ENCODE measurements around the gene CDC37. TPM values are rescaled to one million over a fixed set of nuclear protein-coding genes. Genes with fewer than 3 reads are reported as not detected.
"Not testable (repeated sequence)": the region's sequence is repeated elsewhere in the genome, so short reads cannot be mapped to it uniquely, and the experiment has no call there.

The CDC37 gene
- total and polyA plus RNA-seq, 7 donors = 165 to 268 (median 182) TPM

DNA sequence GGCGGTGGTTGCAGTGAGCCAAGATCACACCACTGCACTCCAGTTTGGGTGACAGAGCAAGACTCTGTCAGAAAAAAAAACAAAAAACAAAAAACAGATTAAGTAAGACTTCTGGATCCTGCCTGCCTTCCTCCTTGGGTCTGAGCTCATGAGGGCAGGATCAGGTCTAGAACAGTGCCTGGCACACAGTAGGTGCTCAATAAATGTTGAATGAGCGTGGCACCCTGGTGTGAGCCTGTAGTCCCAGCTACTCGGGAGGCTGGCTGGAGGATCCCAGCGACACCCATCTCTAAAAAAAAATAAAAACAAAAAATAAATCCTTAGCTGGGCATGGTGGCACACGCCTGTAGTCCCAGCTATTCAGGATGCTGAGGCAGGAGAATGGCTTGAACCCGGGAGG, 2.8 kb upstream of the CDC37 start:
- 71 to 77% (median 73%) methylated on average over 6 of the region's 6 CpGs for WGBS, 3 donors

DNA sequence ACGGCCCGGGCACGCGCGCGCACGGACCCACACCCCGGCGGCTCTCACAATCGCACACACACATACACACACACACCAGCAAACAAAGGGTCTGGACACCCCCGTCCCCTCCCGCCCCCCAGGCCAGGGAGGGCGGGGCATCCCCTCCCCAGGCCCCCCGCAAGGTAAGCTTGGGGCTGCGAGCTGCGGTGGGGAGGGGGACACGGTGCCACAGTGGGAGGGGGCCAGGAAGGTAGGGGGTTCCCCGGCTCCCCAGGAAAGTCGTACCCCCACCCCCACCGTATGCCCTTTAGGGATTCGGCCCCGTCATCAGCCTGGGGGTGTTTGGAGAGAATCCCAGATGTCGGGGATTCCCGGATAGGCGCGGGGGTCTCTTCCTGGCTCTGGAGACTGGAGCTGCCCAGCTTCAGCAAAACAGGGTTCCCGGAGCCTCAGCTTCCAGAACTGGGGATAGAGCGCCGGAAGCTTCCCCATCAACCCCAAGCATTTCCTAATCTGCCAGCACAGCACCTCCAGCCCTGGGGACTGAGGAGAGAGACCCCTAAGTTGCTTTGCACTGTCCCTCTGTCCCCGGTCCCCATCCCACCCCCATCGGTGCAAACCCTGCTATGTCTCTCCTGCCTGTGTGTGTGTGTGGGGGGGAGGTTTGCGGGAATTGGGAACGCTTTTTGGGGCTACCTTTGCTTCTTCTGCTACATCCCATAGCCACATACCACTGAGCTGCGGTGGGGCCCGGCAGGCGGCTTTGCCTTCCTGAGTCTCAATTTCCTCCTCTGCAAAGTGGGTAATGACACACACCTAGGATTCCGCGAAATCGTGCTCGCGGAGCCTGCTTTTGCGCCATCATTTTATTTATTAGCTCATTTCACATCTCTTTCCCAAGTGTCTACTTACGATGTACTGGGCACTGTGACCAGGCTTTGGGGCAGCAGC, 1.8 kb upstream of the CDC37 start:
- DNase-seq = no peak
- H3K4me3 ChIP-seq = peak overlapping the region; percentile 84
- TF ChIP-seq, protein P1, sequence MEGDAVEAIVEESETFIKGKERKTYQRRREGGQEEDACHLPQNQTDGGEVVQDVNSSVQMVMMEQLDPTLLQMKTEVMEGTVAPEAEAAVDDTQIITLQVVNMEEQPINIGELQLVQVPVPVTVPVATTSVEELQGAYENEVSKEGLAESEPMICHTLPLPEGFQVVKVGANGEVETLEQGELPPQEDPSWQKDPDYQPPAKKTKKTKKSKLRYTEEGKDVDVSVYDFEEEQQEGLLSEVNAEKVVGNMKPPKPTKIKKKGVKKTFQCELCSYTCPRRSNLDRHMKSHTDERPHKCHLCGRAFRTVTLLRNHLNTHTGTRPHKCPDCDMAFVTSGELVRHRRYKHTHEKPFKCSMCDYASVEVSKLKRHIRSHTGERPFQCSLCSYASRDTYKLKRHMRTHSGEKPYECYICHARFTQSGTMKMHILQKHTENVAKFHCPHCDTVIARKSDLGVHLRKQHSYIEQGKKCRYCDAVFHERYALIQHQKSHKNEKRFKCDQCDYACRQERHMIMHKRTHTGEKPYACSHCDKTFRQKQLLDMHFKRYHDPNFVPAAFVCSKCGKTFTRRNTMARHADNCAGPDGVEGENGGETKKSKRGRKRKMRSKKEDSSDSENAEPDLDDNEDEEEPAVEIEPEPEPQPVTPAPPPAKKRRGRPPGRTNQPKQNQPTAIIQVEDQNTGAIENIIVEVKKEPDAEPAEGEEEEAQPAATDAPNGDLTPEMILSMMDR (IDR thresholded peaks at IDR 0.05) = no peak
- peaks cover 30% of the 10 kb centered on the region for H3K4me1 ChIP-seq
- ATAC-seq = no peak
- intact Hi-C loops (cut with DNase I) = loop anchor here (1.0 to 10.0 kb wide), 6 partner anchors 19 to 250 kb away; partner anchors contain the start of genes CDKN2D (in 1 of the 2), ILF3 (in 1 of the 2) and KRI1 (in 1 of the 2)
- no peaks in the 10 kb centered on the region for H3K36me3 ChIP-seq (ENCODE audit: insufficient read depth in 1 of 2, low read depth in 1 of 2)
- H3K9me3 ChIP-seq = no peaks in the 10 kb centered on the region
- peaks cover 0 to 22% (median 3%) of the 10 kb centered on the region in 3 donors for H3K27me3 ChIP-seq (ENCODE audit: insufficient read depth in 3 of 3, low read length in 2 of 3)
- no peak overlapping the region for H3K27ac ChIP-seq
- 5 to 7% (median 6%) methylated on average over 29 to 43 of the region's 43 CpGs for WGBS, 3 donors

More for the DNA sequence above, 2.8 kb upstream of the CDC37 start:
- H3K9me3 ChIP-seq = no peaks in the 10 kb centered on the region
- H3K4me1 ChIP-seq = peaks cover 19% of the 10 kb centered on the region
- no peaks in the 10 kb centered on the region for H3K36me3 ChIP-seq (ENCODE audit: insufficient read depth in 1 of 2, low read depth in 1 of 2)
- H3K27me3 ChIP-seq (ENCODE audit: insufficient read depth in 3 of 3, low read length in 2 of 3) = peaks cover 0 to 22% (median 3%) of the 10 kb centered on the region in 3 donors
- ATAC-seq (no peak), DNase-seq (no peak)
- TF ChIP-seq, protein P1 (IDR thresholded peaks at IDR 0.05) = no peak
- no peak overlapping the region for H3K4me3 ChIP-seq
- H3K27ac ChIP-seq = no peak overlapping the region
- intact Hi-C loops (cut with DNase I) = loop anchor here (10.0 kb wide), 2 partner anchors 169 to 249 kb away; partner anchors contain the start of gene ILF3 (in 1 of the 2)

DNA sequence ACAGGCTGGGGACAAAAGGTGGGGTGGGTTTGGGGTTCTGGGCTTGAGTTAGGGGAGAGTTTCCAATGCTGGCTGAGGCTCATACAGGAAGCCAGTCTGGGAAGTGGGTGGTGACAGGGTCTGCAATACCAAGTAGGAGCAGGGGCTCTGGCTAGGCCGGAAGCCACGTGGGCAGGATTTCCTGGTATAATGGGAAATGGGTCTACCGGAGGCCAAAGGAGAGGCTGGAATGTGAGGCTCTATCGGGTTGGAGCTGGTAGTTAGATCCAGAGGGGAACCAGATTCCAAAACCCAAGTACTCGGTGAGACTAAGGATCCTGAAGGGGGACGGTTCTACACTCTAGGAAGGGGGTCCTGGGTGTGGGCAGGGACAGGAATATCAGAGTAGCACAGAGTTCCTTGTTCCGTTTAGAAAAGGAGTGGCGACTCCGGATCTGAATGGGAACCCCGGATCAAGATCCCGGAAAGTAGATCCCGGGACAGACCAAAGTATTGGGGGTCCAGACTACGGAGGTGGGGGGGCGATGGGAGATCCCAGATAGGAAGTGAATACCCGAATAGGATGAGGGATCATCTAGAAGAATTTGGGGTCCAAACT, 802 bp downstream of the CDC37 start:
- intact Hi-C loops (cut with DNase I) = loop anchor here (5.0 to 10.0 kb wide), 4 partner anchors 75 to 252 kb away; partner anchors contain the start of genes CDKN2D (in 1 of the 2), ILF3 (in 1 of the 2) and KRI1 (in 1 of the 2)
- Histone ChIP-seq H3K36me3 (ENCODE audit: insufficient read depth in 1 of 2, low read depth in 1 of 2) (peaks cover 0 to 8% of the 10 kb centered on the region in 2 donors), H3K27ac (peak overlapping the region; percentile 88), H3K4me3 (peak overlapping the region; percentile 84), H3K4me1 (peaks cover 47% of the 10 kb centered on the region), H3K27me3 (ENCODE audit: insufficient read depth in 3 of 3, low read length in 2 of 3) (peaks cover 0 to 22% (median 2%) of the 10 kb centered on the region in 3 donors), H3K9me3 (no peaks in the 10 kb centered on the region)
- no peak for ATAC-seq
- WGBS, 3 donors = 0 to 1% (median 1%) methylated on average over 15 of the region's 15 CpGs
- TF ChIP-seq, protein P1 (IDR thresholded peaks at IDR 0.05) = no peak
- DNase-seq = peak; percentile 46 to 64

DNA sequence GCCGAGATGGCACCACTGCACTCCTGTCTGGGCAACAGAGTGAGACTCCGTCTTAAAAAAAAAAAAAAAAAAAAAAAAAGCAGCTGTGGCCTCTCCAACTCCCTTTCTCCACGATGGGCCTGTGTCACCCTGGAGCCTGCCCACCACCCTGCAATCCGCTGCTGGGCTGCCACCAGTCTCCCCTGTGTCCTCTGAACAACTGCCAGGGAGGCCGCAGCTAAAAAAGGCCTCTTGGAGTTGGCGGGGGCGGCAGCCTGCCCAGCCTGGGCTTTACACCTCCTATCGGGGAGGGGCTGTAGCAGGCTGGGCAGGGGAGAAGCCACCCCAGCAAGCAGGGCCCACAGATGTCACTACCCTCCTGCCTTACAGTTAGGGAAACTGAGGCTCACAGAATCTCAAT, 3.5 kb downstream of the CDC37 start:
- Histone ChIP-seq H3K36me3 (ENCODE audit: insufficient read depth in 1 of 2, low read depth in 1 of 2) (peaks cover 0 to 18% of the 10 kb centered on the region in 2 donors), H3K27ac (peak overlapping the region; percentile 88), H3K4me1 (peaks cover 44% of the 10 kb centered on the region), H3K9me3 (no peaks in the 10 kb centered on the region), H3K4me3 (peak overlapping the region; percentile 84), H3K27me3 (ENCODE audit: insufficient read depth in 3 of 3, low read length in 2 of 3) (peaks cover 0 to 4% (median 0%) of the 10 kb centered on the region in 3 donors)
- TF ChIP-seq, protein P1 (IDR thresholded peaks at IDR 0.05) = no peak
- ATAC-seq = peak; percentile 34 to 66 (median 59)
- peak; percentile 71 to 88 for DNase-seq
- 34 to 43% (median 37%) methylated on average over 7 to 8 of the region's 8 CpGs for WGBS, 3 donors
- intact Hi-C loops (cut with DNase I) = loop anchor here (5.0 to 10.0 kb wide), 5 partner anchors 77 to 285 kb away; partner anchors contain the start of genes CDKN2D (in 1 of the 2), EIF3G (in 1 of the 2), ILF3 (in 1 of the 2) and KRI1 (in 1 of the 2)

DNA sequence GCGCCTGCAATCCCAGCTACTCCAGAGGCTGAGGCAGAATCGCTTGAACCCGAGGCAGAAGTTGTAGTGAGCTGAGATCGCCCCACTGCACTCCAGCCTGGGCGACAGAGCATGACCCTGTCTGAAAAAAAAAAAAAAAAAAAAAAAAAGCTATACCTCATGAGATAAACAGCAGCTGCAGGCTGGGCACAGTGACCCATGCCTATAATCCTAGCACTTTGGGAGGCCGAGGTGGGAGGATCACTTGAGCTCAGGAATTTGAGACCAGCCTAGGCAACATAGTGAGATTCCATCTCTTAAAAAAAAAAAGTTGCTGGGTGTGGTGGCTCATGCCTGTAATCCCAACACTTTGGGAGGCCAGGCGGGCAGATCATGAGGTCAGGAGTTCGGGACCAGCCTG, 4.0 kb downstream of the CDC37 start:
- peaks cover 39% of the 10 kb centered on the region for H3K4me1 ChIP-seq
- not testable (repeated sequence) for H3K9me3 ChIP-seq; ATAC-seq; H3K27me3 ChIP-seq (ENCODE audit: insufficient read depth in 3 of 3, low read length in 2 of 3); DNase-seq
- WGBS, 3 donors = 76 to 81% (median 76%) methylated on average over 8 of the region's 8 CpGs
- peak overlapping the region; percentile 84 for H3K4me3 ChIP-seq
- peak overlapping the region; percentile 88 for H3K27ac ChIP-seq
- intact Hi-C loops (cut with DNase I) = loop anchor here in 1 of 2 donors (10.0 kb wide), 1 partner anchor 285 kb away; the partner anchor contains the start of genes EIF3G and P2RY11
- peaks cover 0 to 24% of the 10 kb centered on the region in 2 donors for H3K36me3 ChIP-seq (ENCODE audit: insufficient read depth in 1 of 2, low read depth in 1 of 2)
